H9 (cell line): Measurements from ENCODE around the gene LAMA3. TPM values are rescaled to one million over a fixed set of nuclear protein-coding genes. Genes with fewer than 3 reads are reported as not detected.

Experiments
- DNase-seq: peaks from one replicate; pipeline ENCODE4 v3.0.0-alpha.2; 2017
- H2AFZ ChIP-seq: one replicate; pipeline ENCODE4 v1.6.1; 2013; ENCODE audit warnings: mild to moderate bottlenecking, low read length, control low read depth, moderate library complexity
- H2AK5ac ChIP-seq: 2 replicates; pipeline ENCODE4 v1.6.1; 2013; ENCODE audit warnings: low read length, control low read depth, mixed read lengths; ENCODE audit not compliant: insufficient read length
- H2BK120ac ChIP-seq: one replicate; pipeline ENCODE4 v1.6.1; 2013; ENCODE audit warnings: low read depth, mild to moderate bottlenecking, low read length, control low read depth, inconsistent platforms; ENCODE audit not compliant: poor library complexity, severe bottlenecking
- H2BK12ac ChIP-seq: 2 replicates; pipeline ENCODE4 v1.6.1; 2013; ENCODE audit warnings: low read length, control low read depth, mixed read lengths, low read depth; ENCODE audit not compliant: insufficient read length
- H2BK15ac ChIP-seq: 2 replicates; pipeline ENCODE4 v1.6.1; 2013; ENCODE audit warnings: low read depth, low read length, control low read depth
- H2BK20ac ChIP-seq: one replicate; pipeline ENCODE4 v1.6.1; 2013; ENCODE audit warnings: low read depth, mild to moderate bottlenecking, low read length, control low read depth, inconsistent platforms; ENCODE audit not compliant: poor library complexity, severe bottlenecking
- H2BK5ac ChIP-seq: 2 replicates; pipeline ENCODE4 v1.6.1; 2013; ENCODE audit warnings: low read length, control low read depth, mixed read lengths; ENCODE audit not compliant: insufficient read length
- H3K14ac ChIP-seq: 2 replicates; pipeline ENCODE4 v1.6.1; 2013; ENCODE audit warnings: low read length, control low read depth; ENCODE audit not compliant: insufficient read depth
- H3K18ac ChIP-seq: 2 replicates; pipeline ENCODE4 v1.6.1; 2013; ENCODE audit warnings: low read depth, mild to moderate bottlenecking, mixed read lengths, low read length, control low read depth; ENCODE audit not compliant: insufficient read length
- H3K23ac ChIP-seq: 2 replicates; pipeline ENCODE4 v1.6.1; 2013; ENCODE audit warnings: low read length, control low read depth, mixed read lengths, low read depth; ENCODE audit not compliant: insufficient read length
- H3K23me2 ChIP-seq: 2 replicates; pipeline ENCODE4 v1.6.1; 2013; ENCODE audit warnings: low read depth, mild to moderate bottlenecking, mixed read lengths, low read length, control low read depth; ENCODE audit not compliant: insufficient read length, poor library complexity, severe bottlenecking
- H3K27ac ChIP-seq: 2 replicates; pipeline ENCODE4 v1.5.1; 2013; ENCODE audit warnings: low read length, control low read depth, mixed read lengths, low read depth; ENCODE audit not compliant: insufficient read length
- H3K27me3 ChIP-seq: 2 replicates; pipeline ENCODE4 v1.6.1; 2013; ENCODE audit warnings: low read length, control low read depth, inconsistent platforms; ENCODE audit not compliant: insufficient read depth
- H3K4ac ChIP-seq: 2 replicates; pipeline ENCODE4 v1.6.1; 2013; ENCODE audit warnings: low read depth, mild to moderate bottlenecking, control low read depth, inconsistent platforms, low read length, moderate library complexity
- H3K4me1 ChIP-seq: 2 replicates; pipeline ENCODE4 v1.6.1; 2013; ENCODE audit warnings: low read length, control low read depth, inconsistent platforms; ENCODE audit not compliant: insufficient read depth
- H3K4me2 ChIP-seq: 2 replicates; pipeline ENCODE4 v1.6.1; 2013; ENCODE audit warnings: low read length, control low read depth, mixed read lengths; ENCODE audit not compliant: insufficient read length, insufficient read depth
- H3K56ac ChIP-seq: 2 replicates; pipeline ENCODE4 v1.6.1; 2013; ENCODE audit warnings: low read depth, mild to moderate bottlenecking, mixed read lengths, low read length, control low read depth; ENCODE audit not compliant: insufficient read length
- H3K79me1 ChIP-seq: 2 replicates; pipeline ENCODE4 v1.6.1; 2013; ENCODE audit warnings: low read depth, mild to moderate bottlenecking, moderate library complexity, low read length, control low read depth, inconsistent platforms; ENCODE audit not compliant: insufficient read depth, poor library complexity, severe bottlenecking
- H3K79me2 ChIP-seq: 2 replicates; pipeline ENCODE4 v1.6.1; 2013; ENCODE audit warnings: low read length, control low read depth, inconsistent platforms; ENCODE audit not compliant: insufficient read depth
- H3K9ac ChIP-seq: 2 replicates; pipeline ENCODE4 v1.6.1; 2013; ENCODE audit warnings: low read length, control low read depth, mixed read lengths; ENCODE audit not compliant: insufficient read length; ENCODE audit errors: extremely low read depth
- H3K9me3 ChIP-seq: one replicate; pipeline ENCODE4 v1.6.1; 2013; ENCODE audit warnings: low read depth, low read length, inconsistent platforms; ENCODE audit not compliant: control insufficient read depth
- H3T11ph ChIP-seq: one replicate; pipeline ENCODE4 v1.6.1; 2013; ENCODE audit warnings: mild to moderate bottlenecking, low read length, control low read depth, inconsistent platforms
- H4K20me1 ChIP-seq: one replicate; pipeline ENCODE4 v1.6.1; 2013; ENCODE audit not compliant: control insufficient read depth, insufficient read length, insufficient read depth
- H4K5ac ChIP-seq: 2 replicates; pipeline ENCODE4 v1.6.1; 2013; ENCODE audit warnings: low read depth, mild to moderate bottlenecking, mixed read lengths, low read length, control low read depth; ENCODE audit not compliant: insufficient read length
- H4K8ac ChIP-seq: replicated peaks from 2 replicates; pipeline ENCODE4 v1.6.1; 2013; ENCODE audit warnings: low read length, control low read depth, mixed read lengths, low read depth; ENCODE audit not compliant: insufficient read length
- H4K91ac ChIP-seq: 2 replicates; pipeline ENCODE4 v1.6.1; 2013; ENCODE audit warnings: low read depth, mild to moderate bottlenecking, moderate library complexity, mixed read lengths, low read length, control low read depth; ENCODE audit not compliant: insufficient read length
- H3K27ac Mint-ChIP-seq, 3 experiments: 2 replicates in 2 of 3; 3 replicates in 1 of 3; pipeline ENCODE4 v1.8.0; 2020 to 2021; ENCODE audit warnings: mixed read lengths in 3 of 3, mild to moderate bottlenecking in 1 of 3, moderate library complexity in 1 of 3
- H3K27me3 Mint-ChIP-seq: 2 replicates; pipeline ENCODE4 v1.8.0; 2021; ENCODE audit warnings: low read depth, mild to moderate bottlenecking, moderate library complexity, mixed read lengths
- H3K36me3 Mint-ChIP-seq, 3 experiments: 2 replicates in 2 of 3; 3 replicates in 1 of 3; pipeline ENCODE4 v1.8.0; 2020 to 2021; ENCODE audit warnings: low read depth in 3 of 3, mixed read lengths in 3 of 3; ENCODE audit not compliant: insufficient read depth in 1 of 3
- H3K4me1 Mint-ChIP-seq, 2 experiments: 2 replicates each; pipeline ENCODE4 v1.8.0; 2020; ENCODE audit warnings: mixed read lengths in 2 of 2
- H3K4me3 Mint-ChIP-seq, 2 experiments: 2 replicates in 1 of 2; 3 replicates in 1 of 2; pipeline ENCODE4 v1.8.0; 2020 to 2021; ENCODE audit warnings: mild to moderate bottlenecking in 2 of 2, mixed read lengths in 2 of 2, moderate library complexity in 1 of 2
- H3K9me3 Mint-ChIP-seq, 2 experiments: 2 replicates in 1 of 2; 3 replicates in 1 of 2; pipeline ENCODE4 v1.8.0; 2020; ENCODE audit warnings: mild to moderate bottlenecking in 2 of 2, mixed read lengths in 2 of 2, moderate library complexity in 1 of 2
- CTCF ChIP-seq: fragments of 200-600 bp; sonication (generic); conservative IDR thresholded peaks from 3 replicates; pipeline ENCODE4 v1.8.0; 2021; ENCODE audit warnings: antibody characterized with exemption, mild to moderate bottlenecking
- WGBS: extraction: QIAGEN DNeasy Blood & Tissue Kit; methylation state at CpG from one replicate; pipeline ENCODE4 v1.1.7; 2013; ENCODE audit warnings: missing lambda C conversion rate, low lambda C conversion rate, mixed read lengths; ENCODE audit not compliant: insufficient read length; ENCODE audit errors: extremely low coverage; 5-methylcytosine and 5-hydroxymethylcytosine counted together
- total RNA-seq: library from RNA; stranded (reverse); gene quantifications from 2 replicates; pipeline ENCODE4 v1.2.1, GENCODE V29; 2021

Gene LAMA3
- total RNA-seq, 1 experiment from 2014 or later = 0.33 TPM

GRCh38 chr18:23851470-23852002 is 162.3 kb downstream of the LAMA3 start:
- WGBS = no CpG with 5 or more reads among the region's 3 CpGs
- no peak overlapping the region for H3K27ac Mint-ChIP-seq
- no peaks in the 10 kb centered on the region for H3K79me1 ChIP-seq

More at GRCh38 chr18:23851470-23852002, 162.3 kb downstream of the LAMA3 start:
- Mint-ChIP-seq H3K27me3 (peaks cover 1% of the 10 kb centered on the region; the same call in 1 of the 2 replicates), H3K4me1 (peaks cover 16 to 18% of the 10 kb centered on the region in 2 experiments), H3K4me3 (no peak overlapping the region), H3K9me3 (no peaks in the 10 kb centered on the region), H3K36me3 (no peaks in the 10 kb centered on the region)
- Histone ChIP-seq H2AK5ac (no peak overlapping the region), H4K8ac (no peak overlapping the region), H3K23ac (no peak overlapping the region), H3T11ph (no peak overlapping the region), H2BK5ac (no peak overlapping the region), H3K23me2 (no peaks in the 10 kb centered on the region), H3K27me3 (no peaks in the 10 kb centered on the region), H3K14ac (no peak overlapping the region), H3K4ac (no peak overlapping the region), H3K9ac (no peak overlapping the region), H3K79me2 (no peaks in the 10 kb centered on the region), H3K4me1 (peaks cover 3% of the 10 kb centered on the region; the same call in 1 of the 2 replicates), H2BK12ac (no peak overlapping the region), H3K4me2 (no peak overlapping the region), H4K91ac (no peak overlapping the region), H3K27ac (no peak overlapping the region), H3K18ac (no peak overlapping the region), H4K20me1 (no peaks in the 10 kb centered on the region), H4K5ac (no peak overlapping the region), H2AFZ (no peak overlapping the region), H3K9me3 (no peaks in the 10 kb centered on the region), H3K56ac (no peak overlapping the region), H2BK120ac (no peak overlapping the region), H2BK15ac (no peak overlapping the region), H2BK20ac (no peak overlapping the region)
- no peak for TF ChIP-seq CTCF
- DNase-seq = no peak
